Measurements from ENCODE around the gene SOHLH1.

SOHLH1 gene

GRCh38 chr9:135663451-135663770 is 35.9 kb downstream of the SOHLH1 start:
- Histone ChIP-seq H4K20me1 (ENCODE audit: insufficient read depth, low read length) (no peaks in the 10 kb centered on the region), H3K4me3 (ENCODE audit: low read depth in 1 of 2, low read length in 2 of 2) (no peak overlapping the region), H3K4me2 (ENCODE audit: insufficient read depth, low read length) (no peak overlapping the region), H3K27ac (ENCODE audit: low read length) (no peak overlapping the region), H3K9ac (ENCODE audit: low read depth, low read length) (no peak overlapping the region), H3K36me3 (ENCODE audit: insufficient read depth, low read length) (no peaks in the 10 kb centered on the region), H2AFZ (ENCODE audit: low read depth, low read length) (no peak overlapping the region), H3K4me1 (ENCODE audit: insufficient read depth, low read length) (no peaks in the 10 kb centered on the region), H3K79me2 (ENCODE audit: insufficient read depth, low read length) (no peaks in the 10 kb centered on the region), H3K9me3 (ENCODE audit: insufficient read depth, low read length, severe bottlenecking) (no peaks in the 10 kb centered on the region), H3K27me3 (ENCODE audit: insufficient read depth, low read length, poor library complexity) (no peaks in the 10 kb centered on the region)
- ATAC-seq (ENCODE audit: insufficient read depth, low read depth) (no peak), DNase-seq (no peak)
- TF ChIP-seq EZH2 (IDR thresholded peaks at IDR 0.05; ENCODE audit: borderline replicate concordance, low read depth, low read length, severe bottlenecking) (no peak), CTCF (IDR thresholded peaks at IDR 0.05; ENCODE audit: borderline replicate concordance, extremely low read depth, low read length, poor library complexity, severe bottlenecking) (no peak)

- H3K4me2 ChIP-seq (ENCODE audit: insufficient read depth, low read length) = no peak within 1 kb of the TSS
- ATAC-seq (ENCODE audit: insufficient read depth, low read depth) (no peak), DNase-seq (no peak)
- H3K27ac ChIP-seq (ENCODE audit: low read length) = no peak within 1 kb of the TSS
- H4K20me1 ChIP-seq (ENCODE audit: insufficient read depth, low read length) = no peaks in the 10 kb centered on the region
- H3K36me3 ChIP-seq (ENCODE audit: insufficient read depth, low read length) = no peaks in the 10 kb centered on the region
- H3K9me3 ChIP-seq (ENCODE audit: insufficient read depth, low read length, severe bottlenecking) = no peaks in the 10 kb centered on the region
- H3K4me1 ChIP-seq (ENCODE audit: insufficient read depth, low read length) = no peaks in the 10 kb centered on the region
- no peaks in the 10 kb centered on the region for H3K79me2 ChIP-seq (ENCODE audit: insufficient read depth, low read length)
- H2AFZ ChIP-seq (ENCODE audit: low read depth, low read length) = no peak within 1 kb of the TSS
- H3K27me3 ChIP-seq (ENCODE audit: insufficient read depth, low read length, poor library complexity) = no peaks in the 10 kb centered on the region
- no peak within 1 kb of the TSS for H3K9ac ChIP-seq (ENCODE audit: low read depth, low read length)
- no peak within 1 kb of the TSS for H3K4me3 ChIP-seq (ENCODE audit: low read depth in 1 of 2, low read length in 2 of 2)
- TF ChIP-seq EZH2 (IDR thresholded peaks at IDR 0.05; ENCODE audit: borderline replicate concordance, low read depth, low read length, severe bottlenecking) (no peak), CTCF (IDR thresholded peaks at IDR 0.05; ENCODE audit: borderline replicate concordance, extremely low read depth, low read length, poor library complexity, severe bottlenecking) (no peak)
Observed at GRCh38 chr9:135662758-135663450, 36.4 kb downstream of the SOHLH1 start, which contains the start of gene LCN9. TSS of gene LCN9 (plus strand) at chr9:135663309. CDS start at chr9:135663322, 13 bp downstream.

- Histone ChIP-seq H3K27me3 (ENCODE audit: insufficient read depth, low read length, poor library complexity) (no peaks in the 10 kb centered on the region), H3K4me2 (ENCODE audit: insufficient read depth, low read length) (no peak overlapping the region), H3K9me3 (ENCODE audit: insufficient read depth, low read length, severe bottlenecking) (no peaks in the 10 kb centered on the region), H3K79me2 (ENCODE audit: insufficient read depth, low read length) (no peaks in the 10 kb centered on the region), H3K4me3 (ENCODE audit: low read depth in 1 of 2, low read length in 2 of 2) (no peak overlapping the region), H3K27ac (ENCODE audit: low read length) (no peak overlapping the region), H3K36me3 (ENCODE audit: insufficient read depth, low read length) (no peaks in the 10 kb centered on the region), H2AFZ (ENCODE audit: low read depth, low read length) (no peak overlapping the region), H3K9ac (ENCODE audit: low read depth, low read length) (no peak overlapping the region), H4K20me1 (ENCODE audit: insufficient read depth, low read length) (no peaks in the 10 kb centered on the region), H3K4me1 (ENCODE audit: insufficient read depth, low read length) (no peaks in the 10 kb centered on the region)
- TF ChIP-seq CTCF (IDR thresholded peaks at IDR 0.05; ENCODE audit: borderline replicate concordance, extremely low read depth, low read length, poor library complexity, severe bottlenecking) (no peak), EZH2 (IDR thresholded peaks at IDR 0.05; ENCODE audit: borderline replicate concordance, low read depth, low read length, severe bottlenecking) (no peak)
- ATAC-seq (ENCODE audit: insufficient read depth, low read depth) (no peak), DNase-seq (no peak)
Observed at GRCh38 chr9:135661816-135662560, 37.3 kb downstream of the SOHLH1 start.

Data from DND-41 (cell line).